HG03108 (cell line): ENCODE data around the gene AK9.
"Not testable (repeated sequence)": the region's sequence is repeated elsewhere in the genome, so short reads cannot be mapped to it uniquely, and the experiment has no call there.

Source experiments
- ATAC-seq: cut with Tn5 transposase; IDR thresholded peaks from one replicate; pipeline ENCODE4 v1.9.1; 2021; ENCODE audit warnings: moderate library complexity; ENCODE audit not compliant: unreplicated experiment

AK9 gene

DNA sequence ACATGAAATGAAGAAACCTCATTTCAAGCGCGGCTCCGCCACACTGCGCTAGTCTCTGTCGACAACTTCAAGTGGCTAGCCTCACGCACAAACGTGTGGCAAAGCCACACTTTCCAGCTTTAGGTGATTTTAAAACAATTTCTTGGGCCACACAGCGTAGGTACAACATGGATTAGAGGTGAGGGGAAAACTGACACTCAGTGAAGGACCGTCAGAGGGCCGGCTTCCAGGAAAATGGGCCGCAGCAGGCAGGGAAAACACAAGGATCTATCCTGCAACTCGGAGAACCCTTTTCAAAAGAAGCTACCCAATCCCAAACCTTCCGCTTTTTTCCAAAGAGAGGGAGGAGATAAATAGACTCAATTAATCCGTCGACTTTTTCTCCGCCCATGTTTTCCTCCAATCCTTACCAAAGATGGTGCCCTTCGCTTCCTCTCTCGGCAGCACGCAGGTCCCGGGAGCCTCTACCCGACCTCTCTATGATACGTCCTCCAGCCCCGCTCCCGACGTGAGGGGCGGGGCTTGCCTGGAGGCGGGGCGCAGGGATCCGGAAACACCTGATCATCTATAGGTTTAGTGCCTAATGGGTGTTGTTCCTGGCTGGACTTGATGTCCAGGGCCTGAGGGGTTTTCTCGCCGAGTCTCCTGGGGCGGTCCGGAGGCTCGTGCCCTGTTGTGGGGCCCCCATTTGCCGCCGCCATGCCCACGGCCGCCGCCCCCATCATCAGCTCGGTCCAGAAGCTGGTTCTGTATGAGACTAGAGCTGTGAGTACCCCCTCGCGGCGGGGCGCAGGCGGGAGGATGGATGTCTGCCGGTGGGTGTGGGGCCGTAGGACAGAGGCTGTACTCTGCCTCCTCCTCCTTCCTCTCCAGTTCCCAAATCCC, at the start of gene AK9, which contains the start of gene FIG4:
Gene AK9 (minus strand): TSS at position 466 of the 885 bp plus-strand sequence. CDS start 15,457 bp downstream, outside the sequence.
Gene FIG4 (plus strand): TSS at position 560 of the 885 bp plus-strand sequence. CDS start 140 bp downstream, at position 700.
- peak; percentile 97 for ATAC-seq

GRCh38 chr6:109740787-109741186, 49.8 kb upstream of the AK9 start:
- no peak for ATAC-seq

DNA sequence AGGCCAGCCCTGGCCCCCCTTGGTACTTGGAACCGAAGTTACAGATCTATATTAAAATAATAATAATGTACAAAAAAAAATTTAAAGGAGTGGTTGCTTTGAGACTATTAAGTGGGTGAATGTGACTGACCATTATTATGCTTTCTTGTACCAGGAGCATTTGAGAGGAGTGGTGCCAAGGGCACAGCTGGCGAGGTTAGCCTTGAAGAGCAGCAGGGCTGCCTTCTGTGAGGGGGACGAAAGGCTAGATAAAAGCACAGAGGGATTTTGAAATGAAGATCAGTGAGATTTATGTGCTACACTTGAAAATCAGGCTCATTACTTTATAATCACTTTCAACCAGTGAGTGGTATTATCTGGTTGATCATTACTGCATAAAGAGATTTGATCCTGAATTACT, 48.7 kb upstream of the AK9 start:
- no peak for ATAC-seq

GRCh38 chr6:109738667-109739066, 47.7 kb upstream of the AK9 start:
- ATAC-seq, result no peak

GRCh38 chr6:109738255-109738654, 47.3 kb upstream of the AK9 start:
- ATAC-seq, result no peak

DNA sequence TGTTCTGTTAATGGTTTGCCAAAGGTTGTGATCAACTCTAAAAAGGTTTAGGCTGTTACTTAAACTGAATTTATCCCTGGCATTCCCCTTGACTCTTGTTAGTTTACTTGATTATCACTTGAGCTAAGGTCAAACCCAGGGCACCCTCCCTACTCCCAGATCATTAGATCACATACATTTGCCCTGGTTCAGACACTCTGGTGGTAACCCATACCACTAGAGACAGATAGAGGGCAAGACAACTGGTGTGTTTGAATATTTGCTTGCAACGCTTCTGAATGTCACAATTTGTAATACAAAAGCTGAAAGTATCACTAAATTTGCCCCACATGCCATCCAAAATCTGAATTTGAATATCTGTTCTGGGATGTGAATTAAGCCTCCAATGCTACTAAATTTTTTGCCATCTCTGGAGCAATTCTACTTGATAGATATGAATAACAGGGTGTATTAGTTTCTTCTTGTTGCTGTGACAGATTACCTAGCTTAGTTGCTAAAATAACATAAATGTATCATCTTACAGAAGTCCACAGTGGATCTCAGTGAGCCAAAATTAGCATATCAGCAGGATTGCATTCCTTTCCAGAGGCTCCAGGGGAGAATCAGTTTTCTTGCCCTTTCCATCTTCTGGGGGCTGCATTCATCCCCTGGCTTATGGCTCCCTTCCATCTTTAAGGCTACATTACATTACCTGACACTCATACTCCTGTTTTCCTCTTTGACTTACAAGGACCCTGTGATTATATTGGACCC, 45.4 kb upstream of the AK9 start:
- ATAC-seq, result no peak

GRCh38 chr6:109725250-109725649, 34.2 kb upstream of the AK9 start:
- not testable (repeated sequence) for ATAC-seq

- no peak for ATAC-seq
Measured at GRCh38 chr6:109722564-109723254, 31.7 kb upstream of the AK9 start.

GRCh38 chr6:109722011-109722410, 31.0 kb upstream of the AK9 start:
- ATAC-seq, result no peak

DNA sequence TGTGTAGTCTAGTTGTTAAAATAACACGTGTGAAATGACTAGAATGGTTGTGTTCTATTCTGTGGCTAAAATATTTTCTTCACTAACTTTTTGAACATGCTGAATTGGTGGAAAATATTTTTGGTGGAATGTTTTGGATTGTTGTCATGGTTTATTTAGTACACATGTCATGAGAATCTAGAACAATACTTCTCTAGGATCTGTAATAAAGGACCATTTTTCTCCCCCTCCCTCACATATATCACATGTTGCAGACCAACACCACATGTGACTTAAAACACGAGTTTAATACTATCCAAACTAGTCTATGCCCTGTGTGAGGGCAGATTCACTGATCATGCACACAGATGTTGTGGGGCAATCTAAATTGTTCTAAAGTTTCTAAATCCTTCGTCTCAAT, 29.3 kb upstream of the AK9 start:
- ATAC-seq, result no peak

DNA sequence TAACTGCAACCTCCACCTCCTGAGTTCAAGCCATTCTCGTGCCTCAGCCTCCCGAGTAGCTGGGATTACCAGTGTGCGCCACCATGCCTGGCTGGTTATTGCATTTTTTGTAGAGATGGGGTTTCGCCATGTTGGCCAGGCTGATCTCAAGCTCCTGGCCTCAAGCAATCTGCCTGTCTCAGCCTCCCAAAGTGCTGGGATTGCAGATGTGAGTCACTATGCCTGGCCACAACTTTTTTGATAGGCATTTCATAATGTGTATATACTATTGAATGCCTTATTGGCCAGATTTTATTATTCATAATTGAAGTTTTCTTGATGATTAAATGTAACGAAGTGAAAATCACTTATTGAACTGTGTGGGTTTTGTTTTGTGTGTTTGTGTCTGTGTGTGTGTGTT, 28.0 kb upstream of the AK9 start:
- ATAC-seq, result no peak

- ATAC-seq, result no peak
Measured at GRCh38 chr6:109717971-109718370, 27.0 kb upstream of the AK9 start.

GRCh38 chr6:109715616-109716015, 24.6 kb upstream of the AK9 start:
- ATAC-seq, result no peak

- ATAC-seq, result no peak
Measured at GRCh38 chr6:109714611-109715010, 23.6 kb upstream of the AK9 start.

- no peak for ATAC-seq
Measured at GRCh38 chr6:109714166-109714565, 23.2 kb upstream of the AK9 start.

- ATAC-seq, result no peak
Measured at GRCh38 chr6:109713097-109713496, 22.1 kb upstream of the AK9 start.

GRCh38 chr6:109708099-109708498, 17.1 kb upstream of the AK9 start:
- not testable (repeated sequence) for ATAC-seq

GRCh38 chr6:109706513-109706912, 15.5 kb upstream of the AK9 start:
- ATAC-seq, result no peak

DNA sequence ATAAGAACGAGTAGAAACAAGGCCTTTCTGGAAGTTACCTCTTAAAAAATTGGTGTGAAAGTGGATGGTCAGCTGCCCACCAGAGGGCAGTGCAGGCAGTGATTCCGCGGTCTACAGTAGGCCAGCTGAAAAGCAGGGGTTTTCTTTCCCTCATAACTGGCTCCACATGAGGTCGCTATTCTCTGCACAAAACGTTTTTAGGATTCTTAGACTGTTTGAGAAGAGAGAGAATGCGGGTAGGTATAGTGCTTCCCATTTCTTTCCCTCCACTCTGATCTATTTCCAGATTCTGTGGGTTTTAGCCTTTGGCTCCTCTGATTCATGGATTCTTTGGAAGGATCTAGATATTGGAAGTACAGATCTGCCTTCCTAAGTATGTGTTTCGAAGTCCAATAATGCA, 14.3 kb upstream of the AK9 start:
- ATAC-seq, result peak; percentile 85

DNA sequence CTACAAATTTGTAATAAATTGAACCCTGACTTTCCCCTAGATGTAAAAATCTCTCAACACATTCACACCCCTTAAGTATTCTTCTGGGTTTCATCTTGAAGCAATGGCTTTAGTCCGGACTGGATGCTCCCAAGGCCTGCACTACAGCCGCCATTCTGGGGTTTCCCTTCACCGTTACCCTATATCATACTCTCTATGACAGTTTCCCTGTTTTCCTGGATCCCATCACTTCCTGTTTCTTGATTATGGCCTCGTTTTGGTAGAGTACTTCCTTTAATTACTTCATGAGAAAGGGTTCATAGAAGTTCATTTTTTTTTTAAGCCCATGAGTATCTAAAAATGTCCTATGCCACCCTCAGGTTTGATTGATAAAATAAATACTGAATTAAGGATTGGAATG, 11.8 kb upstream of the AK9 start:
- no peak for ATAC-seq

DNA sequence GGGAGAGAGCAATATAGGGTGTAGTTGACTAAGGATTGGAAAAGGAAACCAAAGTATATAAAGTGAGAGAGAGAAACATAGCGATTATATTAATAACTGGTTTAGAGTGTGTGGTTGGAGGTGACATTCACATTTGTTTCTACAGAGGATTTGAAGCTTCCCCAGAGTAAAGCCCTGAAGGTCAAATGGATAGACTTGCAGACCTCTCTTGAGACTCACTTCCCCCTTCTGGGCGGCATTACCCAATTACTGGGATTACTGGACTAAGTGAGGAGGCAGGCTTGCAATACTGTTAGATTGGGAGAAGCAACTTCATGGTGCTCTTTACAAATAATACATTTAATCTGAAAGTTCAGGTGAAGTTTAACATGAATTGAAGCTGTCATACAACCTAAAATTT, 10.8 kb upstream of the AK9 start:
- no peak for ATAC-seq
